Naive thymus-derived CD4-positive, alpha-beta T cell (primary cell): Measurements from ENCODE around the gene TMEM200A. TPM values are rescaled to one million over a fixed set of nuclear protein-coding genes. Genes with fewer than 3 reads are reported as not detected.

Source experiments
- ATAC-seq: fragments of 150-1000 bp; cut with Tn5 transposase; 2 replicates; pipeline ENCODE4 v1.10.0; 2021; ENCODE audit warnings: mild to moderate bottlenecking, moderate library complexity
- CTCF ChIA-PET: fragments of 350-600 bp; sonication (Branson Sonifier 250); formaldehyde crosslinking; loops from one replicate; lab custom pipeline; 2021; ENCODE audit warnings: antibody characterized with exemption; lab: Charles Lee
- POLR2A ChIA-PET: fragments of 350-600 bp; sonication (Branson Sonifier 250); formaldehyde crosslinking; loops from one replicate; lab custom pipeline; 2021; ENCODE audit warnings: antibody characterized with exemption, inconsistent platforms; lab: Charles Lee
- DNase-seq, 9 donors: peaks; one replicate each; pipeline versions ENCODE4 v3.0.0 to v3.0.0-alpha.2; 2020 to 2022; ENCODE audit warnings: mixed read lengths in 1 of 9
- H3K27ac ChIP-seq: one replicate; pipeline ENCODE4 v1.7.0; 2013; ENCODE audit warnings: mild to moderate bottlenecking, low read depth, low read length, moderate library complexity
- H3K27me3 ChIP-seq, 2 donors: one replicate each; pipeline ENCODE4 v1.7.0; 2013; ENCODE audit warnings: low read length in 2 of 2, mild to moderate bottlenecking in 2 of 2, moderate library complexity in 2 of 2; ENCODE audit not compliant: control insufficient read depth in 2 of 2, insufficient read depth in 2 of 2
- H3K36me3 ChIP-seq, 3 experiments: 1 replicate in 2 of 3; 2 replicates in 1 of 3; pipeline ENCODE4 v1.7.0; 2013; ENCODE audit warnings: low read length in 3 of 3, mild to moderate bottlenecking in 3 of 3, moderate library complexity in 1 of 3; ENCODE audit not compliant: insufficient read depth in 3 of 3, control insufficient read depth in 2 of 3
- H3K4me1 ChIP-seq, 2 donors: one replicate each; pipeline ENCODE4 v1.7.0; 2013; ENCODE audit warnings: low read length in 2 of 2, mild to moderate bottlenecking in 2 of 2, moderate library complexity in 1 of 2; ENCODE audit not compliant: control insufficient read depth in 2 of 2, insufficient read depth in 2 of 2
- H3K4me3 ChIP-seq: 2 replicates; pipeline ENCODE4 v1.7.0; 2013; ENCODE audit warnings: mild to moderate bottlenecking, low read length
- H3K9me3 ChIP-seq, 3 experiments: 1 replicate in 2 of 3; 2 replicates in 1 of 3; pipeline ENCODE4 v1.7.0; 2013; ENCODE audit warnings: low read length in 3 of 3; ENCODE audit not compliant: control insufficient read depth in 2 of 3
- H3K27ac Mint-ChIP-seq, 9 donors: one replicate each; pipeline ENCODE4 v1.8.0; 2020 to 2022; ENCODE audit warnings: mixed read lengths in 9 of 9, mild to moderate bottlenecking in 8 of 9, moderate library complexity in 5 of 9, inconsistent platforms in 2 of 9
- H3K27me3 Mint-ChIP-seq, 5 donors: one replicate each; pipeline ENCODE4 v1.8.0; 2021 to 2022; ENCODE audit warnings: mixed read lengths in 5 of 5, mild to moderate bottlenecking in 1 of 5
- H3K36me3 Mint-ChIP-seq, 5 donors: one replicate each; pipeline ENCODE4 v1.8.0; 2020 to 2022; ENCODE audit warnings: mixed read lengths in 5 of 5, mild to moderate bottlenecking in 3 of 5, inconsistent platforms in 1 of 5
- H3K4me1 Mint-ChIP-seq, 7 donors: one replicate each; pipeline ENCODE4 v1.8.0; 2020 to 2022; ENCODE audit warnings: mixed read lengths in 7 of 7, mild to moderate bottlenecking in 3 of 7, inconsistent platforms in 1 of 7
- H3K4me3 Mint-ChIP-seq, 10 donors: one replicate each; pipeline ENCODE4 v1.8.0; 2020 to 2022; ENCODE audit warnings: mild to moderate bottlenecking in 10 of 10, mixed read lengths in 10 of 10, moderate library complexity in 6 of 10, inconsistent platforms in 2 of 10
- H3K9me3 Mint-ChIP-seq, 11 donors: one replicate each; pipeline ENCODE4 v1.8.0; 2020 to 2022; ENCODE audit warnings: mixed read lengths in 11 of 11, mild to moderate bottlenecking in 4 of 11, inconsistent platforms in 1 of 11, moderate library complexity in 1 of 11
- intact Hi-C, 2 donors: fragments of 100-400 bp; cut with micrococcal nuclease; formaldehyde crosslinking; loops; one replicate each; pipeline ENCODE4 v1.15.1; 2023
- polyA plus RNA-seq, 2 donors: library from polyadenylated mRNA; unstranded; fragments of 300-500 nt; fragmentation: Illumina TruSeq; gene quantifications; one replicate each; pipeline ENCODE4 v1.2.3, GENCODE V29; 2021
- total RNA-seq, 6 experiments: library from RNA in 5 of 6; stranded (reverse) in 5 of 6; gene quantifications; 1 replicate in 5 of 6; 2 replicates in 1 of 6; pipeline ENCODE4 v1.2.3 and lab custom pipeline; 2021 to 2026

Gene TMEM200A
- total and polyA plus RNA-seq, 7 experiments from 2014 or later = 0.15 to 7.2 (median 0.46) TPM; not detected in 1

GRCh38 chr6:130435181-130435580 is 69.4 kb downstream of the TMEM200A start:
- peaks cover 0 to 6% (median 0%) of the 10 kb centered on the region in 11 donors for H3K9me3 Mint-ChIP-seq
- CTCF ChIA-PET = no interaction called here

GRCh38 chr6:130437961-130438360 is 72.1 kb downstream of the TMEM200A start:
- DNase-seq = no peak
- CTCF ChIA-PET = no interaction called here
- Histone ChIP-seq H3K9me3 (no peaks in the 10 kb centered on the region), H3K4me3 (no peak overlapping the region), H3K36me3 (no peaks in the 10 kb centered on the region), H3K27ac (no peak overlapping the region), H3K27me3 (no peaks in the 10 kb centered on the region), H3K4me1 (no peaks in the 10 kb centered on the region)
- Mint-ChIP-seq H3K9me3 (peaks cover 0 to 6% (median 0%) of the 10 kb centered on the region in 11 donors), H3K4me1 (peaks cover 0 to 4% (median 2%) of the 10 kb centered on the region in 7 donors), H3K27ac (no peak overlapping the region), H3K27me3 (peaks cover 0 to 8% (median 0%) of the 10 kb centered on the region in 5 donors), H3K36me3 (peaks cover 0 to 23% (median 0%) of the 10 kb centered on the region in 5 donors), H3K4me3 (no peak overlapping the region)
- ATAC-seq = no peak
- intact Hi-C loops = no loop called here
- POLR2A ChIA-PET = no interaction called here

More at GRCh38 chr6:130435181-130435580, 69.4 kb downstream of the TMEM200A start:
- Mint-ChIP-seq H3K4me3 (no peak overlapping the region), H3K36me3 (peaks cover 0 to 11% (median 0%) of the 10 kb centered on the region in 5 donors), H3K27me3 (peaks cover 0 to 8% (median 0%) of the 10 kb centered on the region in 5 donors), H3K27ac (no peak overlapping the region), H3K4me1 (peaks cover 0 to 4% (median 2%) of the 10 kb centered on the region in 7 donors)
- Histone ChIP-seq H3K4me3 (no peak overlapping the region), H3K27ac (no peak overlapping the region), H3K36me3 (no peaks in the 10 kb centered on the region), H3K4me1 (no peaks in the 10 kb centered on the region), H3K9me3 (no peaks in the 10 kb centered on the region), H3K27me3 (no peaks in the 10 kb centered on the region)
- intact Hi-C loops = no loop called here
- ATAC-seq (no peak), DNase-seq (no peak)
- POLR2A ChIA-PET = no interaction called here

GRCh38 chr6:130447374-130447773 is 81.6 kb downstream of the TMEM200A start:
- no peaks in the 10 kb centered on the region for H3K27me3 ChIP-seq
- ATAC-seq (no peak), DNase-seq (no peak)
- H3K4me3 ChIP-seq = no peak overlapping the region
- H3K27ac ChIP-seq = no peak overlapping the region
- Mint-ChIP-seq H3K4me3 (no peak overlapping the region), H3K27me3 (peaks cover 0 to 7% (median 0%) of the 10 kb centered on the region in 5 donors), H3K36me3 (peaks cover 0 to 3% (median 0%) of the 10 kb centered on the region in 5 donors), H3K4me1 (peaks cover 0 to 4% (median 0%) of the 10 kb centered on the region in 7 donors), H3K27ac (no peak overlapping the region), H3K9me3 (peaks cover 0 to 3% (median 0%) of the 10 kb centered on the region in 11 donors)
- no peaks in the 10 kb centered on the region for H3K4me1 ChIP-seq
- H3K9me3 ChIP-seq = no peaks in the 10 kb centered on the region
- POLR2A ChIA-PET = no interaction called here
- no peaks in the 10 kb centered on the region for H3K36me3 ChIP-seq
- CTCF ChIA-PET = no interaction called here
- intact Hi-C loops = no loop called here

GRCh38 chr6:130452336-130452735 is 86.5 kb downstream of the TMEM200A start:
- Histone ChIP-seq H3K9me3 (no peaks in the 10 kb centered on the region), H3K27ac (no peak overlapping the region), H3K4me3 (no peak overlapping the region), H3K27me3 (no peaks in the 10 kb centered on the region), H3K36me3 (no peaks in the 10 kb centered on the region), H3K4me1 (no peaks in the 10 kb centered on the region)
- ChIA-PET CTCF (no interaction called here), POLR2A (no interaction called here)
- H3K4me1 Mint-ChIP-seq = peaks cover 0 to under 1% (median 0%) of the 10 kb centered on the region in 7 donors
- intact Hi-C loops = no loop called here
- DNase-seq (no peak), ATAC-seq (no peak)
- peaks cover 0 to 3% (median 0%) of the 10 kb centered on the region in 5 donors for H3K36me3 Mint-ChIP-seq
- H3K27ac Mint-ChIP-seq = no peak overlapping the region
- no peak overlapping the region for H3K4me3 Mint-ChIP-seq
- peaks cover 0 to 3% (median 0%) of the 10 kb centered on the region in 11 donors for H3K9me3 Mint-ChIP-seq
- peaks cover 0 to 7% (median 0%) of the 10 kb centered on the region in 5 donors for H3K27me3 Mint-ChIP-seq

DNA sequence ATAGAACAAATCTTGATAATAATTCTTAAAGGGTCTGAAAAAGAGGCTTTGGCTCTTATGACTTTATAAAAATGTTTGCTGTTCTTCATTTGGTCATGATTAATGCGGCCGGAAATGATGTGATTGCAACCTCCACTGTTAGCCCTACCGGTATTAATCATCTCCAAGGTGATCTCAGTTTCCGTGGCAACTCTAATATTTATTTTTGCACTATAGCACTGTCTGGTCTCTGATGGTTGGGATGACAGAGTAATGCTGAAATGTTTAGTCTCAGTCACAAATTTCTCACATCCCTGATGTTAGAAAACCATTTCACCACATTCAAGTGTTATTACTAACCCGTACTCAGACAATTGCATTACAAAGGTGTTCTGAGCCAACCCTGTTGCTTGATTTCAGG is 87.4 kb downstream of the TMEM200A start:
- H3K36me3 Mint-ChIP-seq = peaks cover 0 to 3% (median 0%) of the 10 kb centered on the region in 5 donors
- peak; percentile 76 for ATAC-seq
- Histone ChIP-seq H3K36me3 (no peaks in the 10 kb centered on the region), H3K4me1 (peaks cover 0 to 5% of the 10 kb centered on the region in 2 donors), H3K27ac (no peak overlapping the region), H3K4me3 (no peak overlapping the region), H3K27me3 (no peaks in the 10 kb centered on the region), H3K9me3 (no peaks in the 10 kb centered on the region)
- intact Hi-C loops = no loop called here
- H3K9me3 Mint-ChIP-seq = peaks cover 0 to 3% (median 0%) of the 10 kb centered on the region in 11 donors
- DNase-seq = no peak
- no peak overlapping the region for H3K4me3 Mint-ChIP-seq
- H3K27ac Mint-ChIP-seq = no peak overlapping the region
- peaks cover 3 to 9% (median 7%) of the 10 kb centered on the region in 7 donors for H3K4me1 Mint-ChIP-seq
- ChIA-PET POLR2A (no interaction called here), CTCF (no interaction called here)
- H3K27me3 Mint-ChIP-seq = peaks cover 0 to 7% (median 0%) of the 10 kb centered on the region in 5 donors

GRCh38 chr6:130457605-130458004 is 91.8 kb downstream of the TMEM200A start:
- H3K9me3 Mint-ChIP-seq = no peaks in the 10 kb centered on the region
- H3K9me3 ChIP-seq = no peaks in the 10 kb centered on the region
- no peak overlapping the region for H3K27ac Mint-ChIP-seq
- H3K4me1 ChIP-seq = peaks cover 0 to 5% of the 10 kb centered on the region in 2 donors
- DNase-seq (no peak), ATAC-seq (no peak)
- CTCF ChIA-PET = no interaction called here
- H3K4me1 Mint-ChIP-seq = peaks cover 8 to 17% (median 15%) of the 10 kb centered on the region in 7 donors
- peaks cover 0 to 16% (median 0%) of the 10 kb centered on the region in 5 donors for H3K27me3 Mint-ChIP-seq
- no peaks in the 10 kb centered on the region for H3K27me3 ChIP-seq
- H3K4me3 ChIP-seq = no peak overlapping the region
- POLR2A ChIA-PET = no interaction called here
- intact Hi-C loops = no loop called here
- no peak overlapping the region for H3K27ac ChIP-seq
- no peak overlapping the region for H3K4me3 Mint-ChIP-seq
- no peaks in the 10 kb centered on the region for H3K36me3 ChIP-seq
- H3K36me3 Mint-ChIP-seq = peaks cover 0 to 3% (median 0%) of the 10 kb centered on the region in 5 donors

GRCh38 chr6:130459316-130459715 is 93.5 kb downstream of the TMEM200A start:
- H3K4me3 Mint-ChIP-seq = no peak overlapping the region
- peaks cover 0 to 3% (median 0%) of the 10 kb centered on the region in 5 donors for H3K36me3 Mint-ChIP-seq
- Histone ChIP-seq H3K27ac (no peak overlapping the region), H3K9me3 (no peaks in the 10 kb centered on the region), H3K27me3 (no peaks in the 10 kb centered on the region), H3K36me3 (no peaks in the 10 kb centered on the region), H3K4me3 (no peak overlapping the region), H3K4me1 (peaks cover 0 to 5% of the 10 kb centered on the region in 2 donors)
- no peaks in the 10 kb centered on the region for H3K9me3 Mint-ChIP-seq
- ATAC-seq (no peak), DNase-seq (no peak)
- H3K27ac Mint-ChIP-seq = no peak overlapping the region
- CTCF ChIA-PET = no interaction called here
- H3K4me1 Mint-ChIP-seq = peaks cover 8 to 17% (median 15%) of the 10 kb centered on the region in 7 donors
- intact Hi-C loops = no loop called here
- POLR2A ChIA-PET = no interaction called here
- peaks cover 0 to 16% (median 0%) of the 10 kb centered on the region in 5 donors for H3K27me3 Mint-ChIP-seq
